Naive B cell (primary cell): ENCODE data around the gene FUCA1. TPM values are rescaled to one million over a fixed set of nuclear protein-coding genes. Genes with fewer than 3 reads are reported as not detected.

ENCODE experiments used
- ATAC-seq, 2 donors: fragments of 150-1000 bp; cut with Tn5 transposase; 2 replicates each; pipeline ENCODE4 v1.10.0; 2021; ENCODE audit warnings: low read depth in 2 of 2, mild to moderate bottlenecking in 2 of 2, moderate library complexity in 2 of 2
- DNase-seq: peaks from one replicate; pipeline ENCODE4 v3.0.0; 2022
- H3K27ac Mint-ChIP-seq, 6 donors: one replicate each; pipeline ENCODE4 v1.8.0; 2020 to 2022; ENCODE audit warnings: mild to moderate bottlenecking in 6 of 6, mixed read lengths in 6 of 6, moderate library complexity in 5 of 6, inconsistent platforms in 2 of 6
- H3K27me3 Mint-ChIP-seq, 3 donors: one replicate each; pipeline ENCODE4 v1.8.0; 2021 to 2022; ENCODE audit warnings: mixed read lengths in 3 of 3, mild to moderate bottlenecking in 1 of 3
- H3K36me3 Mint-ChIP-seq, 2 donors: one replicate each; pipeline ENCODE4 v1.8.0; 2020 to 2022; ENCODE audit warnings: mixed read lengths in 2 of 2, inconsistent platforms in 1 of 2, mild to moderate bottlenecking in 1 of 2
- H3K4me1 Mint-ChIP-seq, 3 donors: one replicate each; pipeline ENCODE4 v1.8.0; 2020 to 2022; ENCODE audit warnings: mixed read lengths in 3 of 3, inconsistent platforms in 1 of 3, mild to moderate bottlenecking in 1 of 3, moderate library complexity in 1 of 3
- H3K4me3 Mint-ChIP-seq, 8 donors: one replicate each; pipeline ENCODE4 v1.8.0; 2020 to 2022; ENCODE audit warnings: mild to moderate bottlenecking in 8 of 8, mixed read lengths in 8 of 8, moderate library complexity in 8 of 8, inconsistent platforms in 2 of 8
- H3K9me3 Mint-ChIP-seq, 7 donors: one replicate each; pipeline ENCODE4 v1.8.0; 2020 to 2022; ENCODE audit warnings: mixed read lengths in 7 of 7, mild to moderate bottlenecking in 5 of 7, inconsistent platforms in 2 of 7, moderate library complexity in 1 of 7
- polyA plus RNA-seq, 6 donors: library from polyadenylated mRNA; unstranded; fragments of 300-500 nt; fragmentation: Illumina TruSeq; gene quantifications; one replicate each; pipeline ENCODE4 v1.2.3, GENCODE V29; 2021; ENCODE audit warnings: low read depth in 6 of 6

FUCA1 gene
- 1 to 10 TPM; 3.2 to 9.6 (median 7.2) TPM for polyA plus RNA-seq

DNA sequence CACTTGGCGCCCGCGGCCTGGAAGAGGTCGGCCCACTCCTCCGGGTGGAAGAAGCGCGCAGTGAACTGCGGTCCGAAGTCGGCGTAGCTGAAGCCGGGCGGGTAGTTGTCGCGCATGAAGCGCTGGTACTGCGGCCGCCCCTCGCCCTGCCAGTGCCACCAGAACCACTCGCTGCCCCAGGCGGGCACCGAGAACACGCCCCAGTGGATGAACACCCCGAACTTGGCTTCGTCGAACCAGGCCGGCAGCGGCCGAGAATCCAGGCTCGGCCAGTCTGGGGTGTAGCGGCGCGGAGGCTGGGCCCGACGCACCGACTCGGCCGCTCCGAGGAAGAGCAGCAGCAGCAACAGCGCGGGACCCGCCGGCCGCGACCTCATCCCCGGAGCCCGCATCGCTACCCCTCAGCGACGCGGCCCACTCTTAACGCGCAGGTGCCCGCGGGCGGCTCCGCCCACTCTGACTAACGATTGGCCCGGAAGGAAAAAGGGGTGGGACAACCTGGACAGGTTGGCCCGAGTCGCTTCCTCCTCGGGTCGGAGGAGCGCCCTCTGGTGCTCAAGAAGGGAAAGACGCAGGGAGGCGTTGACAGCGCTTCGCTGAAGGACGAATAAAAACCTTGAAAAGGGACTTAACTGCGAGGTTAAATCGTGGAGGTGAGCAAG is at the start of gene FUCA1:
FUCA1 (minus strand) TSS at position 396 of the 662 bp plus-strand sequence; CDS start at position 392, 4 bp downstream.
- H3K4me1 Mint-ChIP-seq, result peaks cover 28 to 35% (median 31%) of the 10 kb centered on the region in 3 donors
- H3K27ac Mint-ChIP-seq, result peak within 1 kb of the TSS; percentile 78 to 96 (median 88)
- peak; percentile 99 for ATAC-seq
- H3K27me3 Mint-ChIP-seq, result no peaks in the 10 kb centered on the region
- no peaks in the 10 kb centered on the region for H3K9me3 Mint-ChIP-seq
- no peaks in the 10 kb centered on the region for H3K36me3 Mint-ChIP-seq
- DNase-seq, result peak; percentile 96
- peak within 1 kb of the TSS; percentile 80 to 95 (median 92) for H3K4me3 Mint-ChIP-seq

- no peaks in the 10 kb centered on the region for H3K9me3 Mint-ChIP-seq
- H3K36me3 Mint-ChIP-seq, result peaks cover 5 to 11% of the 10 kb centered on the region in 2 donors
- H3K4me1 Mint-ChIP-seq, result peaks cover 48 to 71% (median 60%) of the 10 kb centered on the region in 3 donors
- peak overlapping the region; percentile 70 to 97 (median 94) for H3K27ac Mint-ChIP-seq
- no peaks in the 10 kb centered on the region for H3K27me3 Mint-ChIP-seq
- ATAC-seq (peak; percentile 60 to 68), DNase-seq (peak; percentile 76)
- peak overlapping the region; percentile 8 to 88 (median 70) for H3K4me3 Mint-ChIP-seq
Measured at GRCh38 chr1:23916209-23917131, 48.4 kb upstream of the FUCA1 start.

- ATAC-seq (no peak), DNase-seq (no peak)
- peak overlapping the region in 4 of 8 donors; percentile 42 to 69 (median 64) for H3K4me3 Mint-ChIP-seq
- H3K36me3 Mint-ChIP-seq, result peaks cover 10 to 17% of the 10 kb centered on the region in 2 donors
- H3K27me3 Mint-ChIP-seq, result no peaks in the 10 kb centered on the region
- H3K27ac Mint-ChIP-seq, result peak overlapping the region in 5 of 6 donors; percentile 61 to 97 (median 94)
- H3K9me3 Mint-ChIP-seq, result no peaks in the 10 kb centered on the region
- H3K4me1 Mint-ChIP-seq, result peaks cover 54 to 77% (median 70%) of the 10 kb centered on the region in 3 donors
Measured at GRCh38 chr1:23915466-23915865, 47.4 kb upstream of the FUCA1 start.

DNA sequence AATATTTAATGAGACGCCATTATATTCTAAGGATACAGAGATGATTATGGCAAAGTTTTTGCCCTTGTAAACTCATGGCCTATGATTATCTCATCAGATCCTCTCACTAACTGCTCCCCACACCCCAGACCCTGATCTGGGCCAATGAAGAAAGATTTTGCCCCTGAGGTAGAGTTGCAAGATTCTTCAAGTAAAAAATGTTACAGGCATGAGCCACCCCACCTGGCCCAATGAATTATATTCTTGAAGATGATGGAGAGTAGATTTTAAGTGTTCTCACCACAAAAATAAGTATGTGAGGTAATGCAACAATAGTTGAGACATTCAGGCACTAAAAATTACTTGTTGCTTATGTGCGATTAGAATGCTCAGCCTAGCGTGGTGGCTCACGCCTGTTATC is 46.8 kb upstream of the FUCA1 start:
- peaks cover 15 to 17% of the 10 kb centered on the region in 2 donors for H3K36me3 Mint-ChIP-seq
- no peaks in the 10 kb centered on the region for H3K27me3 Mint-ChIP-seq
- H3K27ac Mint-ChIP-seq, result peak overlapping the region; percentile 49 to 96 (median 93)
- DNase-seq (no peak), ATAC-seq (no peak)
- peaks cover 56 to 77% (median 73%) of the 10 kb centered on the region in 3 donors for H3K4me1 Mint-ChIP-seq
- peak overlapping the region in 6 of 8 donors; percentile 9 to 66 (median 52) for H3K4me3 Mint-ChIP-seq
- H3K9me3 Mint-ChIP-seq, result no peaks in the 10 kb centered on the region

GRCh38 chr1:23913212-23913880 is 45.3 kb upstream of the FUCA1 start, which contains the start of gene CNR2:
Gene CNR2, minus strand, starts transcription at chr1:23913362. Its CDS starts 37,745 bp downstream, at chr1:23875617.
- peak within 1 kb of the TSS; percentile 96 to 100 (median 98) for H3K4me3 Mint-ChIP-seq
- peak; percentile 69 to 70 for ATAC-seq
- H3K4me1 Mint-ChIP-seq, result peaks cover 67 to 84% (median 83%) of the 10 kb centered on the region in 3 donors
- H3K36me3 Mint-ChIP-seq, result peaks cover 16 to 17% of the 10 kb centered on the region in 2 donors
- no peaks in the 10 kb centered on the region for H3K27me3 Mint-ChIP-seq
- H3K27ac Mint-ChIP-seq, result peak within 1 kb of the TSS; percentile 96 to 99 (median 96)
- H3K9me3 Mint-ChIP-seq, result no peaks in the 10 kb centered on the region
- peak; percentile 84 for DNase-seq

DNA sequence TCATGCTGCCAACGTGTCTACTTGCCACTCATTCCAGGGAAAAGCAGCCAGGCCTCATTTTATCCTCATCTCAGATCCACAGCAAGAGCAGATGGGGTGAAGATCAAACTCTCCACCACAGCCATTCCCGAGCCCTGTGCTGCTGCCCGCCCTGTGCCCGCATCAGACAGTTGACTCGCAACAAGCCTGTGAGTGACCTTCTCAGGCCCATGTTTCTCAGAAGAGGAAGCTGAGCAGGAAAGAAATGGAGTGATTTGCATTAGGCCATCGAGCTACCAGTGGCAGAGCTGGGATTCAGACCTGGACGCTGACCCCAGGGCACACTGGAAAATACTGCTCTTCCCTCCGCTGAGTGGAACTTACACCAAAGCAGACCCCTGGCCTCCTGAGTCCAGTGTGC is 43.8 kb upstream of the FUCA1 start:
- peaks cover 16 to 17% of the 10 kb centered on the region in 2 donors for H3K36me3 Mint-ChIP-seq
- no peak for DNase-seq
- H3K9me3 Mint-ChIP-seq, result no peaks in the 10 kb centered on the region
- no peak for ATAC-seq
- peaks cover 68 to 94% (median 90%) of the 10 kb centered on the region in 3 donors for H3K4me1 Mint-ChIP-seq
- H3K27me3 Mint-ChIP-seq, result no peaks in the 10 kb centered on the region
- H3K27ac Mint-ChIP-seq, result peak overlapping the region; percentile 96 to 99 (median 96)
- H3K4me3 Mint-ChIP-seq, result peak overlapping the region; percentile 96 to 100 (median 98)

GRCh38 chr1:23910553-23911246 is 42.6 kb upstream of the FUCA1 start:
- H3K4me3 Mint-ChIP-seq, result peak overlapping the region; percentile 96 to 100 (median 98)
- no peaks in the 10 kb centered on the region for H3K27me3 Mint-ChIP-seq
- DNase-seq (peak; percentile 64), ATAC-seq (peak; percentile 33 to 38)
- H3K36me3 Mint-ChIP-seq, result peaks cover 16 to 17% of the 10 kb centered on the region in 2 donors
- no peaks in the 10 kb centered on the region for H3K9me3 Mint-ChIP-seq
- H3K4me1 Mint-ChIP-seq, result peaks cover 69 to 94% (median 90%) of the 10 kb centered on the region in 3 donors
- H3K27ac Mint-ChIP-seq, result peak overlapping the region; percentile 93 to 99 (median 97)

GRCh38 chr1:23910144-23910543 is 42.1 kb upstream of the FUCA1 start:
- DNase-seq, result peak; percentile 60
- Mint-ChIP-seq H3K9me3 (no peaks in the 10 kb centered on the region), H3K4me3 (peak overlapping the region; percentile 96 to 100 (median 98)), H3K36me3 (peaks cover 17 to 20% of the 10 kb centered on the region in 2 donors), H3K27ac (peak overlapping the region; percentile 93 to 99 (median 97)), H3K27me3 (no peaks in the 10 kb centered on the region), H3K4me1 (peaks cover 72 to 94% (median 90%) of the 10 kb centered on the region in 3 donors)
- ATAC-seq, result peak; percentile 13

DNA sequence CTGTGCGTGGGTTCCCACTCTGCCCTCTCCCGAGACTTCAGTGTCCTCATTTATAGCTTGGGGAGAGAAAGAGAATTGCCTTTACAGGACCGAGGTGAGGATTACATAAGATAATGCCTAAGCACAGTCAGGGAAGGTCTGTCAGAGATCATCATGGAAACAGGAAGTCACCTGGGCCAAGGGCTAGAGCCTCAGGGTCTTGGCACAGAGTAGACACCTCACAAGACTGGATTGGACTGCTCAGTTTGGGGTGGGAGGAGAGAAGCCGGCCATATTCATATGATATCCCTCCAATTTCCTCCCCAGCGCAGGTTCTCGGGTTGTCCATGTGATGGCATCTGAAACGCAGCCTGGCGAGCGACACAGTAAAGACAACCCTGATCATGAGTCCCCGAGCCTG is 41.3 kb upstream of the FUCA1 start:
- Mint-ChIP-seq H3K27ac (peak overlapping the region; percentile 96 to 99 (median 98)), H3K4me3 (peak overlapping the region; percentile 96 to 100 (median 98)), H3K4me1 (peaks cover 75 to 94% (median 91%) of the 10 kb centered on the region in 3 donors), H3K9me3 (no peaks in the 10 kb centered on the region), H3K27me3 (no peaks in the 10 kb centered on the region), H3K36me3 (peaks cover 17 to 25% of the 10 kb centered on the region in 2 donors)
- ATAC-seq (no peak), DNase-seq (peak; percentile 29)

DNA sequence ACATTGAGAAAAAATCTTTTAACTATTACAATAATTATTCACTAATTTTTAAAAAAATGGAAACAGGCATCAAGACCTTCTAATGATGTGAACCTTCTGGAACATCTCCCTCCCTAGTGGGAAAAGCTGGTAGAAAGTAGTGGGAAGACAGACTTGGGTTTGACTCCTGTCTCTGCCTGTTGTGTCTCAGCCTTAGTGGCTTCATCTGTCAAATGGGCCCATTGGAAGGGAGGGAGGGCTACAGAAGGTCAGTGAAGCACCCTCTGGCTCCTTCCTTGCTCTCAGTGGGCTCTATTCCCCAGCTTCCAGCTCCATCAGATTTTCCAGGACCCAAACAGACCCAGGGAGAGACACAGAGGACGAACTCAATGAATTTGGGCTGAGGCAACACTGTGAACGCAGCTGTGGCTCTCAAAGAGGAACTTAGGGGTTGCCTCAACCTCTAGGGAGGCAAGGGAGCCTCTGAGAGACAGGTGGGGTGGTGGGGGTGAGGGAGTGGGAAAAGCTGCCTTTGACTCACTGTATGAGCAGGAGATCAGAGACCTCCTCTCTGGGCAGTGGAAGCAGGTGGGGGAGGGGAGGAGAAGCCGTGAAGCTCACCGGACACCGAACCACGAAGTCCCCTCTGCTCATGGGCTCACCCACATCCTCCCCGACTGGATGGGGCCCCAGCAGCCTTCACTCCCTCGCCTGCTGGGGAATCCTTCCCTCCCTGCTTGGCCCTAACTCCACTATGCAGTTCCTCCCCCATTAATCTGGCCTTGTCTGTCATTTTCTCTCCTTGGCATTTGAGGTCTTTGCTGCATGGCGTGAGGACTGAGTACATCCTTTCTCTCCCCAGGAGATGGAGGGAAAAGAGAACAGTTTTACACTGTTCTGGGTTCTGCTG is 40.6 kb upstream of the FUCA1 start:
- Mint-ChIP-seq H3K4me1 (peaks cover 74 to 96% (median 94%) of the 10 kb centered on the region in 3 donors), H3K4me3 (peak overlapping the region; percentile 96 to 100 (median 98)), H3K27me3 (no peaks in the 10 kb centered on the region), H3K27ac (peak overlapping the region; percentile 95 to 99 (median 98)), H3K36me3 (peaks cover 17 to 26% of the 10 kb centered on the region in 2 donors), H3K9me3 (no peaks in the 10 kb centered on the region)
- peak; percentile 54 to 58 for ATAC-seq
- peak; percentile 67 for DNase-seq

GRCh38 chr1:23906731-23907130 is 38.6 kb upstream of the FUCA1 start:
- Mint-ChIP-seq H3K36me3 (peaks cover 9 to 22% of the 10 kb centered on the region in 2 donors), H3K27ac (peak overlapping the region in 4 of 6 donors; percentile 32 to 85 (median 56)), H3K9me3 (no peaks in the 10 kb centered on the region), H3K4me1 (peaks cover 68 to 93% (median 88%) of the 10 kb centered on the region in 3 donors), H3K27me3 (no peaks in the 10 kb centered on the region), H3K4me3 (peak overlapping the region in 7 of 8 donors; percentile 66 to 100 (median 69))
- DNase-seq (no peak), ATAC-seq (peak in 1 of 2 donors; percentile 11)
